ENCODE data around the gene CSNK2B. TPM values are rescaled to one million over a fixed set of nuclear protein-coding genes. Genes with fewer than 3 reads are reported as not detected.

Gene CSNK2B
- polyA plus RNA-seq, 1 experiment, result 94.9 TPM

- ChIA-PET CTCF (interaction anchor here (0.9 to 2.2 kb wide), 5 partner anchors 9 to 79 kb away, joined by 3 to 12 read pairs (median 6); partner anchors contain the start of genes ABHD16A, DDAH2 and LY6G5C), POLR2A (no interaction called here)
- TF ChIP-seq CTCF (IDR thresholded peaks at IDR 0.05; ENCODE audit: insufficient read depth, low read depth, low read length), result no peak
- DNase-seq (ENCODE audit: low read depth), result no peak
- Histone ChIP-seq H3K36me3 (ENCODE audit: control insufficient read depth, insufficient read depth, low read length) (peaks cover 49% of the 10 kb centered on the region), H3K4me3 (ENCODE audit: low read depth, low read length) (no peak overlapping the region), H3K27me3 (ENCODE audit: control insufficient read depth, insufficient read depth, low read length) (no peaks in the 10 kb centered on the region)
These were observed 24.6 kb downstream of the CSNK2B start for GRCh38 chr6:31690231-31691077.

GRCh38 chr6:31691078-31691463, 25.2 kb downstream of the CSNK2B start:
- no peak for DNase-seq (ENCODE audit: low read depth)
- no peak for TF ChIP-seq CTCF (IDR thresholded peaks at IDR 0.05; ENCODE audit: insufficient read depth, low read depth, low read length)
- no peak overlapping the region for H3K4me3 ChIP-seq (ENCODE audit: low read depth, low read length)
- peaks cover 46% of the 10 kb centered on the region for H3K36me3 ChIP-seq (ENCODE audit: control insufficient read depth, insufficient read depth, low read length)
- POLR2A ChIA-PET, result no interaction called here
- H3K27me3 ChIP-seq (ENCODE audit: control insufficient read depth, insufficient read depth, low read length), result no peaks in the 10 kb centered on the region
- CTCF ChIA-PET, result interaction anchor here (1.6 to 2.2 kb wide), 3 partner anchors 10 to 79 kb away, joined by 6 to 12 read pairs (median 8); partner anchors contain the start of genes DDAH2 and LY6G5C

- Histone ChIP-seq H3K36me3 (ENCODE audit: control insufficient read depth, insufficient read depth, low read length) (peaks cover 45% of the 10 kb centered on the region), H3K4me3 (ENCODE audit: low read depth, low read length) (no peak overlapping the region), H3K27me3 (ENCODE audit: control insufficient read depth, insufficient read depth, low read length) (no peaks in the 10 kb centered on the region)
- CTCF ChIA-PET, result interaction anchor here (1.6 to 2.1 kb wide), 2 partner anchors 10 to 38 kb away, joined by 6 to 12 read pairs; partner anchors contain the start of genes DDAH2 and LY6G5C
- POLR2A ChIA-PET, result no interaction called here
- no peak for DNase-seq (ENCODE audit: low read depth)
- TF ChIP-seq CTCF (IDR thresholded peaks at IDR 0.05; ENCODE audit: insufficient read depth, low read depth, low read length), result no peak
These were observed 25.8 kb downstream of the CSNK2B start for GRCh38 chr6:31691564-31692108.

GRCh38 chr6:31692353-31692752, 26.5 kb downstream of the CSNK2B start:
- DNase-seq (ENCODE audit: low read depth), result no peak
- no peak overlapping the region for H3K4me3 ChIP-seq (ENCODE audit: low read depth, low read length)
- no peak for TF ChIP-seq CTCF (IDR thresholded peaks at IDR 0.05; ENCODE audit: insufficient read depth, low read depth, low read length)
- CTCF ChIA-PET, result interaction anchor here (2.1 kb wide), 1 partner anchor 11 kb away, joined by 12 read pairs; the partner anchor contains the start of gene LY6G5C
- no peaks in the 10 kb centered on the region for H3K27me3 ChIP-seq (ENCODE audit: control insufficient read depth, insufficient read depth, low read length)
- POLR2A ChIA-PET, result no interaction called here
- peaks cover 43% of the 10 kb centered on the region for H3K36me3 ChIP-seq (ENCODE audit: control insufficient read depth, insufficient read depth, low read length)

- Histone ChIP-seq H3K36me3 (ENCODE audit: control insufficient read depth, insufficient read depth, low read length) (peaks cover 41% of the 10 kb centered on the region), H3K4me3 (ENCODE audit: low read depth, low read length) (no peak overlapping the region), H3K27me3 (ENCODE audit: control insufficient read depth, insufficient read depth, low read length) (no peaks in the 10 kb centered on the region)
- POLR2A ChIA-PET, result no interaction called here
- no peak for DNase-seq (ENCODE audit: low read depth)
- no peak for TF ChIP-seq CTCF (IDR thresholded peaks at IDR 0.05; ENCODE audit: insufficient read depth, low read depth, low read length)
- CTCF ChIA-PET, result interaction anchor here (2.1 kb wide), 1 partner anchor 12 kb away, joined by 12 read pairs; the partner anchor contains the start of gene LY6G5C
These were observed 27.0 kb downstream of the CSNK2B start for GRCh38 chr6:31692886-31693285.

All from BJ (cell line).